ENCODE data around the gene CPNE4.

Gene CPNE4

DNA sequence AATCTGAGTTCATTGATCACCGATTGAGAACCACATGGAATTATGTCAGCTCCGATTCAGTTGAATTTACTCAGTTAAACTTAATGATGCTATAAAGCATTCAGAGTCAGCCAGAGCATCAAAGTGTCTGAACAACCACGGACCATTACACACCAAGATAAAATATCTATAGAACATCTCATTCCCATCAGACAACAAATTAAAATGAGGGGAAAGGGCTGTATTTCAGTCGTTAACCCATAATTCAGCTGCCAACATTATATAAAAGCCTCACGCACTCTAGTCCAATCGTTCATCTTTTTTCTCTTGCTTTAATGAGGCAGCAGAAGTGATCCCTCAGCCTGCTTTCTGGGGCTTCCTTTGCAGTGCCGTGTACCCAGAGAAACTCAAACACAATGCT is 11.9 kb downstream of the CPNE4 start:
- DNase-seq (ENCODE audit: low spot score): no peak
- TF ChIP-seq, protein P1, sequence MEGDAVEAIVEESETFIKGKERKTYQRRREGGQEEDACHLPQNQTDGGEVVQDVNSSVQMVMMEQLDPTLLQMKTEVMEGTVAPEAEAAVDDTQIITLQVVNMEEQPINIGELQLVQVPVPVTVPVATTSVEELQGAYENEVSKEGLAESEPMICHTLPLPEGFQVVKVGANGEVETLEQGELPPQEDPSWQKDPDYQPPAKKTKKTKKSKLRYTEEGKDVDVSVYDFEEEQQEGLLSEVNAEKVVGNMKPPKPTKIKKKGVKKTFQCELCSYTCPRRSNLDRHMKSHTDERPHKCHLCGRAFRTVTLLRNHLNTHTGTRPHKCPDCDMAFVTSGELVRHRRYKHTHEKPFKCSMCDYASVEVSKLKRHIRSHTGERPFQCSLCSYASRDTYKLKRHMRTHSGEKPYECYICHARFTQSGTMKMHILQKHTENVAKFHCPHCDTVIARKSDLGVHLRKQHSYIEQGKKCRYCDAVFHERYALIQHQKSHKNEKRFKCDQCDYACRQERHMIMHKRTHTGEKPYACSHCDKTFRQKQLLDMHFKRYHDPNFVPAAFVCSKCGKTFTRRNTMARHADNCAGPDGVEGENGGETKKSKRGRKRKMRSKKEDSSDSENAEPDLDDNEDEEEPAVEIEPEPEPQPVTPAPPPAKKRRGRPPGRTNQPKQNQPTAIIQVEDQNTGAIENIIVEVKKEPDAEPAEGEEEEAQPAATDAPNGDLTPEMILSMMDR (conservative IDR thresholded peaks at IDR 0.05; ENCODE audit: low read depth): no peak
- H3K27ac ChIP-seq: no peak overlapping the region
- ChIA-PET POLR2A (ENCODE audit: low non-redundant PET) (no interaction called here), CTCF (no interaction called here)

DNA sequence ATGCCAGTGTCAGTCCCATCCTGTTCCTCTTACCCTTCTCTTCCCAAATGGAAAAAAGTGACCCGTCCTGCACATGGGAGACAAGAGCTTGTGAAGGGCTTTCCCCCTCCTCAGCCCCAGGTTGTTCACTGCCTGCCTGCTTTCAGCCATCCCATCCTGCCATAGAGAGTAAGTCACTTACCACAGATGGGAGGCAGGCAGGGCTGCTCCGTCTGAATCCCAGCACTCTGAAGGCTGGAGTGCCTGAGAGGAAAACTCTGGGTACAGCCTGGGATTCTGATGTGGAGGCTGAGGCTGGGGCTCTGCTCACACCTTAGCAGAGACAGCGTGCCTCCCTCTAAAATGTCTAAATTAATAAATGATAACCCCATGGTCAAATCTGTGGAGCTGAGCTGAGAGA is 14.8 kb downstream of the CPNE4 start:
- CTCF ChIA-PET: no interaction called here
- TF ChIP-seq, protein P1 (conservative IDR thresholded peaks at IDR 0.05; ENCODE audit: low read depth): no peak
- POLR2A ChIA-PET (ENCODE audit: low non-redundant PET): no interaction called here
- DNase-seq (ENCODE audit: low spot score): no peak
- no peak overlapping the region for H3K27ac ChIP-seq

DNA sequence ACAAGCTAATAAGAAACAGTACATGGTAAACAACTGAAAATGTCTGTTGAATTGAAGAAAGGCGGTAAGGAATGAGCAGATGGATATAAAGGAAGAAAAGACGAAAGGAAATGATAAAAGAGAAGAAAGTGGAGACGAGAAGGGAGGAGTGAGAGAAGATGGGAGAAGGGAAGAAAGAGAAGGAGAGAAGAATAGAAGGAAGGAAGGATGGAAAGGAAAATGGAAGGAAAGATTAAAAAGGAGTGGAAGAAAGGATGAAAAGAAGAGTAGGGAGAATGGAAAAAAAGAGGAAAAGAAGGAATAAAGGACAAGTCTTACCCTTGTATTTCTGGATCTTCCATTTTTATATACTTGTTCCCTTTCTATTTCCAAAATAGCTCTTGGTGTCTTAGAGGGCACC is 17.7 kb downstream of the CPNE4 start:
- TF ChIP-seq, protein P1 (conservative IDR thresholded peaks at IDR 0.05; ENCODE audit: low read depth): no peak
- ChIA-PET CTCF (interaction anchor here (0.6 to 2.1 kb wide), 3 partner anchors 13 to 786 kb away, joined by 3 to 7 read pairs (median 3); no protein-coding TSS in a partner anchor), POLR2A (ENCODE audit: low non-redundant PET) (no interaction called here)
- no peak overlapping the region for H3K27ac ChIP-seq
- DNase-seq (ENCODE audit: low spot score): no peak

DNA sequence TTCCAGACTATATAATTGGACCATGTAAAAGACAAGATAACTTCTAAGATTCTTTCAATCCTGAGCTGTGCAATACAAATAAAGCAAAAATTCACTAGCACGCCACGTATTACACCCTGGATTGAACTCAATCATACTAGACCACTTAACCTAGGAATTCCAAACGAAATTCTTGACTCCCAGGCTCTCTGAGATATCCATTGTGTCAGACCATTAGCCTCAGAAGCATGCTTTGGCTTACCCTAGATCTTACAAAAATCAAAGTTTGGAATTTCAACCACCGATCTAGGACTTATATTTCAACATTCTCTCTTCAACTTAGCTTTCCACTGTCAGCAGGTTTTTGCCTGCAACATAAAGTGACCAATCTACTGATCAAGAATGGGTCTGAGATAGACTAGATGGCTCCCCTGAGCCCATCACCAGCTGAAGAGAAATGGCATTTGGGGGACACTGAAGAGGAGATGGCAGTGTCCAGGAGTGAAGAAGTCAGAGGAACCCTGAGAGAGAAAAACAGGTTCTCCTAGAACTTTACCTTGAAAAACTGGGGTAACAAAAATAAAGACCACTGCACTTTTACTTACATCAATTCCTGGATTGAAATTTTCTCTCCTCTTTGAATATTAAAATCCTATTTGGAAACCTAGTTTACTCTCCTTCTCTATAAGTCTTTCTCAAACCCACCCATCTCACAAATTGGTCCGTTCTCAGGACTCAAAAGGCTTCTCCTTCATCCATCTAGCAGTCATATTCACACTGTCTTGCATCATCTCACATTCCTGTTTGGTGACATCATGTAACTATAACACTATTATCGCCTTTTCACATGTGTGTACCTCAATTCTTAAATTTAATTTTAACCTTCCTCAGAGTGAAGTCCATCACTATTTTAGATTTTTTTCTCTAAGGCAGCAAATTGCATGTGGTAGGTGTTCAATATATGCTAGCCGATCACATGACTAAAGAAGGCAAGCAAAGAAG is 18.5 kb downstream of the CPNE4 start:
- ChIA-PET CTCF (interaction anchor here (0.6 to 2.1 kb wide), 2 partner anchors 13 to 92 kb away, joined by 3 to 7 read pairs; no protein-coding TSS in a partner anchor), POLR2A (ENCODE audit: low non-redundant PET) (no interaction called here)
- TF ChIP-seq, protein P1 (conservative IDR thresholded peaks at IDR 0.05; ENCODE audit: low read depth): no peak
- no peak overlapping the region for H3K27ac ChIP-seq
- DNase-seq (ENCODE audit: low spot score): peak; percentile 22

DNA sequence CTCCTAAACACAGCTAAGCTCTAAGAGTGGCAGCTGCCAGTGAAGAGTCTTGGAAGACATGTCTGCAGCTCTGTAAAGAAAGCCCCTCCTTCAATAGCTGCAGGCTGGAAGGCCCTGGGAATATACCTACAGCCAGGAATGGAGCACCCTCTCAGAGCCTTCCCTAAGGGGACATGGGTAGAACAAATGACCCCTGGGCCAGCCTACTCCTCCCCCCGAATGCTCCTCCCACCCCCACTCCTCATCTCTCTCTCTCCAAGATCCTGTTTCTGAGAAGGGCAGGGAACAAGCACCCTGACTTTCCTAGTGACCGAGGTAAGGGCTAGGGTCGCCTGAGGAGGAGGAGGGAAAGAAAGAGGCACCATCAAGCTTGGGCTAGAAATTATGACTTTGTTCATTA is 20.7 kb downstream of the CPNE4 start:
- no peak overlapping the region for H3K27ac ChIP-seq
- ChIA-PET POLR2A (ENCODE audit: low non-redundant PET) (no interaction called here), CTCF (interaction anchor here (0.6 kb wide), 1 partner anchor 8 kb away, joined by 4 read pairs; no protein-coding TSS in a partner anchor)
- no peak for DNase-seq (ENCODE audit: low spot score)
- TF ChIP-seq, protein P1 (conservative IDR thresholded peaks at IDR 0.05; ENCODE audit: low read depth): no peak

DNA sequence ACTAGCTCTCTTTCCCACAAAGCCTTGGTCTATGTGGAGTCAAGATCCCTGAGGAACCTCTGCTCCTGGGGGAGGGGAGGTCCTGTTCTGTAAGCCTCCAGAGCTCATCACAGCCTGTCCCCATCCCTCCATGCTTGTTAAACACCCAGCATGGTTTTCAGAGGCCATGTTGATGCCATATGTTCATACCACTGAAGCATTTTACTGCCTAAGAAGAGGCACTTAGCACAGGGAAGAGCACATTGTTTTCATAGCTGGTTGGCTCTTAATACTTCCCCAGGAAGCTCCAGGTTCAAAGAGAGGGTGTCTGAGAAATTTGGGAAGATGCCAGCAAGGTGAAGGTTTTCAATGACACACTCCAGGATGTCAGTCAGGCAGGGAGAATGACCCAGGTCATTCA is 25.6 kb downstream of the CPNE4 start:
- no peak overlapping the region for H3K27ac ChIP-seq
- TF ChIP-seq, protein P1 (conservative IDR thresholded peaks at IDR 0.05; ENCODE audit: low read depth): no peak
- DNase-seq (ENCODE audit: low spot score): no peak
- CTCF ChIA-PET: no interaction called here
- POLR2A ChIA-PET (ENCODE audit: low non-redundant PET): no interaction called here

Data from RWPE1 (cell line).